Raji (cell line): Measurements from ENCODE around the gene PNCK.

Source experiments
- POLR2A ChIP-seq: IDR thresholded peaks from 2 replicates; pipeline ENCODE4 v1.6.1; 2011; ENCODE audit warnings: low read depth, low read length, control low read depth; ENCODE audit not compliant: insufficient read depth

PNCK gene

GRCh38 chrX:153685751-153686696 lies 12.4 kb upstream of the PNCK start:
- TF ChIP-seq POLR2A, result no peak

DNA sequence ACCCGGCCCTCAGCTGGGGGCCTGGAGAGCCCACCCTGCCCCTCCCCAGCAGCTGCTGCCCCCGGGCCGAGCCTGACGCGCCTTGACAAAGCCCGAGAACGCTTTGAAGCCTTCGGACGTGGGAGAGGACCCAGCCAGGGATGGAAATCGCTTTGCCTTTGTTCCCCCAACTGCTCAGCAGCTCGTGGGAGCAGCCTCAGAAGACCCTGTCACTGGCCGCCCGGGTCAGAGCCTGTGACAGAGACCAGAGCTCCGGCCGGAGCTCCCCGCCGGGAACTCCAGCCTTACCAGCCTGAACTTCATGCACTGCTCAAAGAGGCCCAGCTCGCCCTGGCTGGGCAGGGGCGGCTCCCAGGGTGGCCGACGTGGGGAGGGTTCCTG lies 11.5 kb upstream of the PNCK start:
- no peak for TF ChIP-seq POLR2A

GRCh38 chrX:153684467-153685155 lies 11.0 kb upstream of the PNCK start:
- no peak for TF ChIP-seq POLR2A

DNA sequence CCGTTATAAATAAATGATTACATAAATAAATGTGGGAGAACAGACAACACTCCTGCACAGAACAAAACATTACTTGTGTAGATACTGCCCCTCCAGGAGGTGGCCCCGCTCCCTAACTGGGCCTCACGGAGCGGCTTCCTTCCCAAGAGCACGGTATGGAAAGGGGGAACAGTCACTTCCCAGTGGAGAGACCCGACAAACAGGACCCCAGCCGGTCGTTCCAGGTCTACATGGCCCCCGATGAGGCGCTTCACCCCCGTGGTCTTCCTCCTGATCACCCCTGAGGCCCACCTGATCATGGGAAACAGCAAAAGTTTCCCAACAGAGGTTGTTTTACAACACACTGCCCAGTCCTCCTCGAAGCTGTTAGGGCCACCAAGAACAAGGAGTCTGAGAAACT lies 7.6 kb upstream of the PNCK start:
- TF ChIP-seq POLR2A, result no peak

GRCh38 chrX:153674219-153674851 lies 722 bp upstream of the PNCK start:
- TF ChIP-seq POLR2A, result no peak

- no peak for TF ChIP-seq POLR2A
These were observed 834 bp downstream of the PNCK start for GRCh38 chrX:153672531-153673427.

DNA sequence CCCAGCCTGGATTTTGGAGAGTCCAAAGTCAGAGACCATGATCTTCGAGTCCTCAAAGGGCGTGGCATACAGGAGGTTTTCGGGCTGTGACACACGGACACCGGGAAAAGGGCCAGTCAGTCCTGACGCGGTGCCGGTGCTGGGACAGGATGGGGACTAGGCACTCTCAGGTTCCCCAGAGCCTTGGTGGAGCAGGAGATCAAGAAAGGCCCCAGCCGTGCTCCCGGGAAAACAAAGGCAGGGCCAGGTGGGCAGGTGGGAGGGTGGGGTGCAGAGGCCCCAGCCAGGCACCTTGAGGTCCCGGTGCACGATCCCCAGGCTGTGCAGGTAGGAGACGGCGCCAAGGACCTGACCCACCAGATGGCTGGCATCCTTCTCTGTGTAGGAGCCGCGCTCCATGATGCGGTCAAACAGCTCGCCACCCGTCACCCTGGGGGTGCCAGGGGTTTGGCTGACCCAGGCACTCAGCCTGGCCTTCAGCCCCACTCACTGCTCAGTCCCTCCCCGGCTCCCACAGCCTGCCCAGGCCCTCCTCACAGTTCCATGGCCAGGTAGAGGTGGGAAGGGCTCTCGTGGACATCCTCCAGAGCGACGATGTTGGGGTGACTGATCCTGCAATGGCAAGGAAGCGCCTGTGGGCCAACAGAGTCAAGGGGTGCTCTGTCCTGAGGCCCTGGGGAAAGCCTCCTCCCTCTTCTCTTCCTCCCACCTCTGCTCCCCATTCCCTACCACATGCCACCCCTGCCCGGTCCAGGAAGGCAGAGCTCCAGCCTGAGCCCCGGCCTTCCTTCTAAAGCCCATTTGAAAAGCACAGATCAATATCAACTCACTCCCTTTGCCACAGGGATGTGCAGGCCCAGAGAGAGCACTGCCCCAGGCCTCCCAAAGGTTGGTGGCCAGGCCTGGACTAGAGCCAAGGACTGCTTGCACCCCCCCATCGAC lies 1.8 kb downstream of the PNCK start:
- TF ChIP-seq POLR2A, result no peak

DNA sequence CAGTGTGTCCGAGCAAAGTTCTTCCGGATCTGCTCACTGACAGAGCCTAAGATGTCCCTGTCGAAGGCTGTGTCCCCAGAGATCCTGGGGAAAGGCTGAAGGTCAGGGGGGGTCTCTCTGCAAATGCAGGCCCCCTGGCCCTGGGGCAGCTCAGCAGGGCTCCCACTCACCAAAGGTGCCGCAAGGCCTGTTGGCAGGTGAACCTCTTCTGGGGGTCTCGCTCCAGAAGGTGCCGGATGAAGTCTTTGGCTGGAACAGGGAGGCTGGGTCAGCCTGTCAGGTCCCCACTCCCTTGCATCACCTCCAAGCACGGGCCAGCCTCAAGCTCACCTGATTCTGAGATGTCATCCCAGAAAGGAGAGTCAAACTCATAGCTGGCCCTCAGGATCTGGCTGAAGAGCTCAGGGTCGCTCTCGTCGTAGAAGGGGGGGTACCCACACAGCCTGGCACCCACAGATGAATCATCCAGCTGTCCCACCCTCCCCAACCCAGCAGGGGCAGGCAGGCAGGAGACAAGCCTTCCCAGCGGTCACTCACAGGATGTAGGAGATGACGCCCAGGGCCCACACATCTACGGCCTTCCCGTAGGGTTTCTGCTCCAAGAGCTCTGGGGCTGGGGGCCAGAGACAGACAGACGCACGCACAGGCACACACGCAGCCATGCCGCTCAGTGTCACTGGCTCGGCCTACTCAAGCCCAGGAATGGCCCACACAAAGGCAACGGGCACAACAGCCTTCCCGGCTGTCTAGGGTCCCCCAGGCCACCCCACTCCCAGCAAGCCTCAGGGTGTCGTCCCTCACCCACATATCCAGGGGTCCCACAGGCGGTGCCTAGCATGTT lies 2.6 kb downstream of the PNCK start:
- no peak for TF ChIP-seq POLR2A

DNA sequence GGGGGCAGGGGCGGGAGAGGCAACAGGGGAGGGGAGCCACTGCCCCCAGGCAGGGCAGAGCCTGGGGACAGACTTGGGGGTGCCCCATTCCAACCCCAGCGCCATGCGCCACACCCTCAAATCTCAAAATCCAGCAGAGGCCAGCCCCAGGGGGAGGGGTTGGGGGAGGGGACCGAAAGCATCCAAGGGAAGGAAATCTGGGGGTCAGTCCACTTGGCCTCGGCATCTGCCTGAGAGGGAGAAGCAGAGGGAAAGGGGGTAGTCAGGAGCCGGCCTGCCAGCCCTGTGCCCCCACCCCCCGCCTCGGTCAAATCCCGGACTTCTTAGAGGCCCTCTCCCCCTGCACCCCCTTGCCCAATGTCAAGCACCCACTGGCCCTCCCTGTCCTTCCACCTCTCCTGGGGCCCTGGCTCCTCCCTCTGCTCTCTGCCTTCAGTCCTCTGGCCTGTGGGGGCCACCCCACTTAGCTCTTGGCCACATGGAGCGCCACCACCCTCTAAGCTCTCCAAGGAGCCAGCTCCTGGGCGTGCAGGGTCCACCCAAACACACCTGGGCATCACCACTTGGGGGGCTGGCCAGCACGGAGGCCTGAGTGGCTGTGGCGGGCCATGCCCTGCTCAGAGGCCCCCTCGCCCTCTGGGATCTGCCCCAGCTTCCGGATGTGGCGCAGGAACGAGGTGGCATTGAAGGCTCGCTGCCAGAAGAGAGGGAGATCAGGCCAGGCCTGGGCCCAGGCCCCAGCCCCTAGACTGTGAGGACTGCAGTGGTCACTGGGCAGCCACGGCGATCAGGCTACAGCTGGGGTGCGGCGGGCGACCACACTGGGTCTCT lies 3.5 kb downstream of the PNCK start:
- no peak for TF ChIP-seq POLR2A

DNA sequence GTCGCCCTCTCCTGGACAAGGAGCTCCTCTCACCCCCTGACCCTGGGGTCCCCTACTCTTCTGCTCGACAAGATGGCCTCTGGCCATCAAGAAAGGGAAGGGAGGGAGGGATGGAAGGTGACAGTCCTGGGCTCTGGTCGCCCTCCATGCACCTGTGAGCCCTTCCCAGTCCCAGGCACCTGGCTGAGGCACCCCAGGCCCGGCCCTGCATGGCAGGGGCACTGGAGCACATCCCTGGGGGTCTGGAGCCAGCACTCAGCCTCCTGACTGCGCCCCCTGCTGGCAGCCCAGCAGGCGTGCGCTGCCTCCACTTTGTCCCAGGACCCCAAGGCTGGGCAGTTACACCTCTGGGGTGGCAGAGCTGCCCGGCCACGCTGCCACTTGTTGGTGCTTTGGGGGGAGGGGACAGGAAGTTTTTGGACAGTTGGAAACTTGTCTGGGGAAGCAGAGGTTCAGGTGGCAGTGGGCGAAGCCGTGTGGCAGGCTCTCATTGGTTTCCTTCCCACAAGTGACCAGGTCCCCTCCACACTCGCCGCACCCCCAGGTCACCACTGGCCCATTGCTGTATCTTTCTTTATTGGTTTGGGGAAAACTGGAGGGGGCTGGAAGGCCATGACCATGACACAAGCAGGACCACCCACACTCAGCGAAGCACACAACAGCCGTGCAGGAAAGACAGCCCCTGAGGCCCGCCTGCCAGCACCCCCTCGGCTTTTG lies 4.3 kb downstream of the PNCK start:
- TF ChIP-seq POLR2A, result no peak

- TF ChIP-seq POLR2A, result no peak
These were observed 5.0 kb downstream of the PNCK start for GRCh38 chrX:153668423-153669173.

DNA sequence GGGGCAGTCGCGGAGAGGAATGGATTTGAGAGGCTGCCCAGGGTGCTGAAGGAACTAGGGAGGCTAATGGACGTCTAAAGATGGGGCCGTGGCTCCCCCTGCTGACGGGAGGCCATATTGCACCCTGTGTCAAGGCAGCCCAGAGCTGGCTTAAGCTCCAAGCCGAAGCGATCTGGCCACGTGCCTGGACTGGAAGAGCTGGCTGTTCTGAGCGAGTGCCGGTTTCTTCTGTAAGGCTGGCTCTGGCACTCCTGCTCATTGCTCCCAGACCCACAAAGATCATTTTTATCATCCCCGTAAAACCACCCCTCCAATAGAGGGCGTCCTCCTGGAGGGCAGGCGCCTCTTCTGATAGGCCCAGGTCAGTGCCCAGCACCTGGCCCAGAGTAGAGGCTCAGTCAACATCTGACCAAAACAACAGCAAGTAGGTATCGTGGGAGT lies 5.6 kb downstream of the PNCK start:
- TF ChIP-seq POLR2A, result no peak
